Inflammatory macrophage treated with lipopolysaccharide for 4 hours (primary cell): ENCODE measurements around the gene SP7.
"Not testable (repeated sequence)": the region's sequence is repeated elsewhere in the genome, so short reads cannot be mapped to it uniquely, and the experiment has no call there.

Experiments
- DNase-seq: peaks from one replicate; pipeline ENCODE4 v3.0.0-alpha.2; 2020

SP7 gene

DNA sequence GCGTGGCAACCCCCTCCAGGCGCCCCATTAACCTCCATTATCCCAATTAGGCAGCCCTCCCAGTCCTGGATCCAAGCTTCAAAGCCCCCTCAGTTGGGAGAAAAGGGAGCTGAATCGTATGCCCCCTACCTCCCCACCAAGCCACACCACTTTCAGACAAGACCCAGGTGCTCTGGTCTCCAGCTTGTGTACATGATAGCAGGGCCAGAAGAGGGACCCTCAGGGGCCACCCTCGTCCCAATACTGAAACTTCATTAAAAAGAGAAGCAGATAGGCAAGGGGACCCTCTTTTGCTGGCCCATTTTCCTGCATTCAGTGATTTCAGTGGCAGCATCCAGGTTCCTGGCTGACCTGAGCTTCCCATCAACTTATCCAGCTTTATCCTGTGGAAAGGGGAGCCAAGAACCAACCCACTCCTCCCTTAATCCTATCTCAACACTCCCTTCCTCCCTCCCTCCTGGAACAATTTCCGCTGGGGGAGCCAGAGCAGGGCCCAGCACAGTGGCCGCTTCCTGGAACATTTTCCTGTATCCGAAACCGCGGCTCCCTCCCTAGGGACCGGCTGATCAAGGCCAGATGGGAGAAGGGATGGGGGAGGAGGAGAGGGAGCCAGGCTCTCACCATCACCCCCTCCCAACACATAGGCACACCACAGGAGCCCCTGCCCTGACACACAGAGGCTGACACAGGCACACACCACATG, 9.5 kb upstream of the SP7 start:
- no peak for DNase-seq

DNA sequence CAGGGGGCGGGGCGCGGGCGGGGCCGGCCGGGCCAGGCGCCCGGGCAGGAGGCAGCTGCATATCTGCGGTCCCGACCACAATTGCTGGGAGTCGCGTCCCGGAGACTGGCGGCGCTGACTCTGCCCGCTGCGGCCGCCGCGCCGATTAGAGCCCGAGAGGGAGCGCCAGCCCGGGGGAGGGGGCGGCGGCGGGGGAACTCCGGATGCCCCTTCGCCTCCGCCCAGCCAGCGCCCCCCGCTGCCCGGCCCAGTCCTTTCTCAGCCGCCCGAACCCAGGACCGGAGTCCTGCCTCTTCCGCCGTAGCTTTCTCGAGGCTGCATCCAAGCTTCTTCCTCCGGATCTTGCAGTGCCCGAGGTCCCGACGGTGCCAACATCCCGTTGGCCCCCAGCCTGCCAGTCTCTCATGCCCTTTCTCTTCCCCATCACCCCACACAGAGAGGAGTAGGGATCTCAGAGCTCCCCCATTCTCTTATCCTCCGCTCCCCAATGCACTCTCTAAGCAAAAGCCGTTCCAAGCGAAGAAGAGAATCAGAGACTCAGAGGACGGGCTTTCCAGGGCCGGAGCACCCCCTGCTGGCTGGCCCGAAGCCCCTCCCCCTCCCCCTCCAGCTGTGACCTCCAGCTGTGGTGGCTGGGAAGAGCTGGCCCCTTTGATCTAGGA, 8.8 kb upstream of the SP7 start:
- peak; percentile 66 for DNase-seq

DNA sequence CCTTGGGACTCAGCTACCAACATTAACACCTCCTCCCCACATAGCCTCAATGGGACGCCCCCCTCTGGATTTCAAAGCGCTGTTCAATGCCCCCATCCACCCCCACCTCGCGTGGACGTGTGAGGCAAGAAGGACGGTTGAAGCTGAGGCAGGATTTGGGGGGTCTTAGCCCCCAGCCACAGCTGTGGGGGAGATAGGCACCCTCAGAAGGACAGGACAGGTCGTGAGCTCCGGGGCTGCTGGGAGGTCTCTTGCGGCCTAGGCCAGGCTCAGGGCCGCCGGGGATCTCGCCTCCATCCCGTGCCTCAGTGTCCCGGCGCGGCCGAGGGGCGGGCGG, 8.3 kb upstream of the SP7 start:
- no peak for DNase-seq

DNA sequence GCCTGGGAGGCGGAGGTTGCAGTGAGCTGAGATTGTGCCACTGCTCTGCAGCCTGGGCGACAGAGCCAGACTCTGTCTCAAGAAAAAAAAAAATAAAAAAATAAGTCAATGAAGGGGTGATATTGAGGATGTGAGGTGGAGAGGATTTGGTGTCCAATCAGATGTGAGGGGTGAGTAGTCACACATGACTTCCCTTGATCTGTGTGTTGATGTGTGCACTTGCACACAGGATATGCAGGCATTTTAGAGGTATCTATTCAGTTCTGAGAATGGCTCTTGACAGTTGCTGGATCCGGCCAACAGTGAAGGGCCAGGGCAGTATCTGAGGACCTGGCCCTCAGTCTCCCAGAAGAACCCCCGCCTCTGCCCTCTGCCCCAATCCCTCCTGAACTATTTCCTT, 7.8 kb upstream of the SP7 start:
- no peak for DNase-seq

DNA sequence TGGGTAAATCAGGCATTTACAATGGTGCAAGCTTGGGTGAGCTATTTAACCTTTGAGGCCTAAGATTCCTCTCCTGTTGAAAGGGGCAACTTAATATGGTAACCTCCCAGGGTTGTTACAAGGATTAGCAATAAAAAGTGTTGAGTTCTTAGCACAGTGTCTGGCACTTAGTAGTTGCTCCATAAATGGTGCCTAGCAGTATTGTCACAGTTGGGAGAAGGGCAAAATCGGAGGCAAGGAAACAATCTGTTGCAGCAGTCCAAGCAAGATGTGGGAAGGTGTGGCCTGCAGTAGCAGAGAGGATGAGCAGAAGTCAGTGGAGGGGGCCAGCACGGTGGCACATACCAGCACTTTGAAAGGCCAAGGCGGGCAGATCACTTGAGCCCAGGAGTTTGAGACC, 7.3 kb upstream of the SP7 start:
- no peak for DNase-seq

DNA sequence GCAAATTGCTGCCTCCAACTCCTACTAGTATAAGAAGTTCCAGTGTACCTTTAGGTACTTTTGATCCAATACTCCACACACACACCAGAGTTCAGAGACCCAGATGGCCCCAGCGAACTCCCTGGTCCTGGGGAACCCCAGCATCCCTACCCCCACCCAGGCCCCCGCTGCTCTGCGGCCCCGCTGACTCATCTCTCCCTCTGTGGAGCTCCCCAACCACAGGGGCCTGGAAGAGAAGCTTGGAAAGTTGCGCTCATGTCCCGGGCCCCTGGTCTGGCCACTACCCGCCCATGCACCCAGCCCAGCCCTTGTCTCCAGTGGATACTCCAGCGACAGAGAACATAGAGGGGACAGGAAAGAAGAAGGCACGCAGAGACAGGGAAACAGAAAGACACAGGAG, 4.2 kb upstream of the SP7 start:
- DNase-seq = no peak

DNA sequence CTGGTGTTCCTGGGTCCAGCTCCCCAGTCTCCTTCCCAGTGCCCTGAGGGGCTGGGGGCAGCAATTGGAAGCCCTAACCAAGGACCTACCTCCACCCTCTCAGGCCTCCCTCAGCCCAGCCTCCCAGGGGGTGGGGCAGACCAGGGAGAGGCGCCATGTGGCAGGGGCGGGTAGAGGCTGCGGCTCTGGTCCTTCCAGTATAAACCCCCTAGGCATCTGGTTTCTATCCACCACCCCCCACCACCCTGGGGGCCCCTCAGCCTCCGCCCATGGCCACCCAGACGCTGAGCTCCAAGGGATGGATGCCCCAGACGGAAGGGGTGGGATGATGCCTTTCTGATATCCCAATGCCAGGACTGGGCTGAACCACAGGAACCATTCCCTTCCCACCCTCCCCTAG, 2.8 kb upstream of the SP7 start:
- DNase-seq = no peak

DNA sequence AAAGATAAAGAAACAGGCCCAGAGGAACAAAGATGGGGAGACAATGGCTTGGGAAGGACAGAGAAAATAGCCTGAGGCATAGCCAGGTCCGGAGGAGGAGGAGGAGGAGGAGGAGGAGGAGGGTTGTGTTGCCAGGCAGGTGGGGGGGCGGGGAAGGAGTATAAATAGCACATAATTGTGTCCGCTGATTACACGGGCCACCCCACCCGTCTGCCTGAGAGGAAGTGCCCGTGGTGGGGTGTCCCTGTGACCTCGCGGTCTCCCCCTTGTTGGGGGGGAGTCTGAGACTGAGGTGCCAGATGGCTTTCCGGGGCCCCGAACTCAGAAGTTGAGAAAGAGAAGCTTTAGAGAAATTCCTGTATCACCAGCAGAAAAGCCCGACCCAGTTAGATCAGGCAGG, 1.9 kb upstream of the SP7 start:
- no peak for DNase-seq

DNA sequence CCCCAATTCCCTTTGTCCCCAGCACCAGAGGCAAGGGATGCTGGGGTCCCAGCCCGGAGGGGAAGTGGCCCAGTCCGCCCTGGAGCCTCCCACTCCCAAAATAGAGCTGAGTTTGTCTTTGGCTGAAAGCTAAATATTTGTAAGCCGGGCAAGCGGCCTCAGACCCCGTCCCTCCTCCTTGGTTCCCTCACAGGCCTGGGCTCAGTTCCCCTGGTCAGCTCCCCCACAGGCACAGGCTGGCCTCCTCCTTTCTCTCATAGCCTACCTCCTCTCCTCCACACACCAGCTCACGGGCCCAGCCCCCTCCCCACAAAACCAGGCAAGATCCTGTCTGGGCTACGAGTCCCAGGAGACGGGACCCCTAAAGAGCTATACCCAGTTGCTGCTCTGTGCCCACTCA, 1.3 kb downstream of the SP7 start:
- DNase-seq = no peak

DNA sequence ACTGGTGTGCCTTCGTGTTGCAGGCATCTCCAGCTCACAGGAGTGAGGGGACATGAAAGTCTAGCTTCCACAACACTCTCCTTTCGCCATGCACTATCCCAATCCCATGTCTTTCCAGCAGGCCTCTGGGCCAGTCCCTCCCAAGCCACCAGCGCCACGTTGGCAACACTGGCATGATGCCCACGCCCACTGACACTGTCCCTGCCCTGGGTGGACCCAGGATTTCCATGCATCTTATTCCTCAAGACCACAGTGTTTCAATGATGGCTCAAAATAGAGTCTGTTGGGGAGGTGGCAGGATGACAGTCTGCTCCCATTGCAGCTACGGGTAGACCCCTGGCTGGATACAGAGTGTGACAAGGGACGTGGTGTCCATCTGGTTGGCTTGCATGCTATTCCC, 2.3 kb downstream of the SP7 start:
- no peak for DNase-seq

DNA sequence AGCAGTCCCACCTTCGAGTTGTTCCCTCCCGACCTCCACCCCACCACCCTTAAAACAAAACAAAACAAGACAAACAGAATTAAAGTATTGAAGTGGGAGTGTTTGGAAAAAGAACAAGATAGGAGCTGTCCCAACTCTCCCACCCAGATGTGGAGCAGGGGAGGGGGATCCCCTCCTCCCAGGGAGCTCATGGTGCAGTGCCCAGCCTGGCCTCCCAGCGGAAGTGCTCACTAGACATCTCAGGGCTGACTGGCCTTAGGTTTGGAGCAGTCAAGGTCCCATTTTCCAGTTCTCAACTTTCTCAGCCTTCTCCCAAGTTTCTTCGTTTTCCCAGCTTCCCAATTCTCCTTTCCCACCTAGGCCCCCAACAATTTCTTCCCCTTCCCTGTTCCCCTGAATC, 2.9 kb downstream of the SP7 start:
- DNase-seq = no peak

DNA sequence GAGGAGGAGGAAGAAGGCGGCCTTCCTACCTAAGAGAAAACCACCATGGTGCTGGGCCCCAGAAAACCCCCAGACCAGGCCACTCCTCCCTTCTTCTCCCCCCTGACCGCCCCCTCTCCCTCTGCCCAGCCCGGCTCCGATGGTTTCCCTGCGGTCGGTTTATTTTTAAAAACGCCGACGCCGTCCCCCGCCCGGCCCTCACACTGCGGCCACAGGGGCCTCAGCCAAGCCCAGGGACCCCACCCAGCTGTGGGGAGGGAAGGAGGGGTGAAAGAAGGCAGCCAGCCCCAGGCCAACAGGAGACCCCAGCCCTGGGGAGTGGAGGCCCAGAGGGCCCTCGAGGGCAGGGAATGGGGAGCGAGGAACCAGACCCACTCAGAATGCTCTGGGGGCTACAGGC, 3.4 kb downstream of the SP7 start:
- DNase-seq = no peak

DNA sequence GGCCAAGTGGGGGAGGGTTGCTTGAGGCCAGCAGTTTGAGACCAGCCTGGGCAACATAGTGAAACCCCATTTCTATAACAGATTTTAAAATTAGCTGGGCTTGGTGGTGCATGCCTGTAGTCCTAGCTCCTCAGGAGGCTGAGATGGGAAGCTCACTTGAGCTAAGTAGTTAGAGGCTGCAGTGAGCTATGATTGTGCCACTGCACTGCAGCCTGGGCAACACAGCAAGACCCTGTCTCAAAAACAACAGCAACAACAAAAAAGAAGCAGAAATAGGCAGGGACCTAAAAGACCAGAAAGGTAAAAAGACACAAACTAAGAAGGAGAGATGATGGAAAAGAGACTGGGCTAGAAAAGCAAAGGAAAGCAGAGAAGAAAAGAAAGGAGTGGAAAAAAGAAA, 3.8 kb downstream of the SP7 start:
- not testable (repeated sequence) for DNase-seq

DNA sequence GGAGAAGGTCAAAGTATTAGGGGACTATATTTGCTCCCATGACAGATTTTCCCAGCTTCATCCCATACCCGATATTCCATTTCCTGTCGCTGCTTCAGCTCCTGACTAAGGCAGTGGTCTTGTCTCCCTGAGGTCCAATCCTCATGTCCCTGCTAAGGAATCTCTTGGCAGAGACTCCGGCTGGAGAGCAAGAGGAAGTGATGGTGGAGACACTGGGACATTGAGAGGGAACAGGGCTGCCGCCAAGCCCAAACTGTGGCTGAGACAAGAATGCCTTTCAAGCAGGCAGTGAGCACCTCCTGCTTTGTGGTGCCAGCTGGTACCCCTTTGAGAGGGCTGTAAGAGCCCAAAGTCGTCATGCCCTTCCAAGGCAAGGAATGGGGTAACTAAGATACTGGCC, 5.5 kb downstream of the SP7 start:
- no peak for DNase-seq

DNA sequence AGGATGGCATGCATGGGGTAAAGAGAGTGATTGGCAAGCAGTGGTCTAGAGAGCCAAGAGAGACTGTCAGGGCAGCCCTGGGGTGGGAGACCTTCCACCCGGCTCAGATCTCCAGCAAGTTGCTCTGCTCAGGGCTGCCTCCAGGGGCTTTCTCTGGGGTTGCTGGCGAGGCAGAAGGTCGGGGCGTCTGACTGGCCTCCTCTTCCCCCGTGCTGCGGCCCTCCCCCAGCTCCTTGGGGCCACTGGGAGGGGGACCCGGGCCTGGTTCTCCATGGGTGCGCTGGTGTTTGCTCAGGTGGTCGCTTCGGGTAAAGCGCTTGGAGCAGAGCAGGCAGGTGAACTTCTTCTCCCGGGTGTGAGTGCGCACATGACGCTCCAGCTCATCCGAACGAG, 8.1 kb downstream of the SP7 start:
- DNase-seq = no peak

DNA sequence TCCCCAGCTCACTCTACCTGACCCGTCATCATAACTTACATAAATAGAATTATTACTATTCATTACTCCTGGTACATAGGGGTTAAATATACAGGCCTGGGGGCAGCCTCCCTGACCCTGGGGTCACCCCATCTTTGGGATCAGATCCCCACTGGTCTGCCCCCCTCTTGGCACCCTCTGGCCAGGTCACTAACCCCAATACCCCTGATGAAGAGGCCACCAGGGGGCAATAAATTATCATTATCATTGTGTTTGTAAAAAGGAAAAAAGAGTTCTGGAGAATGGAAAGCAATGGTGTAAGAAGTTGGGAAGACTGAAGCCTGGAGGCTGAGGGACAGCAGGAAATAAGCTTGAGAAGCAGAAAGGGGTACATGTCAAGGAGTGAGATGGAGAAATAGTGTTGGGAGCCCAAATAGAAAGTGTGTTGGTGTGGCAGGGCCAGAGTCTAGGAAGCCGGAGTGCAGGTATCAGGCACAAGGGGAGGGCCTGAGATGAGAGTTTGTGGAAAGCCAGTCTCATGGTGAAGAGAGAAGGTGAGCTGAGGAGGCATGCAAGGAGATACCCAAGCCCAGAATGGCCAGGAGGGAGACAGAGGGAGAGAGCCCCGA, 8.6 kb downstream of the SP7 start:
- peak; percentile 45 for DNase-seq

DNA sequence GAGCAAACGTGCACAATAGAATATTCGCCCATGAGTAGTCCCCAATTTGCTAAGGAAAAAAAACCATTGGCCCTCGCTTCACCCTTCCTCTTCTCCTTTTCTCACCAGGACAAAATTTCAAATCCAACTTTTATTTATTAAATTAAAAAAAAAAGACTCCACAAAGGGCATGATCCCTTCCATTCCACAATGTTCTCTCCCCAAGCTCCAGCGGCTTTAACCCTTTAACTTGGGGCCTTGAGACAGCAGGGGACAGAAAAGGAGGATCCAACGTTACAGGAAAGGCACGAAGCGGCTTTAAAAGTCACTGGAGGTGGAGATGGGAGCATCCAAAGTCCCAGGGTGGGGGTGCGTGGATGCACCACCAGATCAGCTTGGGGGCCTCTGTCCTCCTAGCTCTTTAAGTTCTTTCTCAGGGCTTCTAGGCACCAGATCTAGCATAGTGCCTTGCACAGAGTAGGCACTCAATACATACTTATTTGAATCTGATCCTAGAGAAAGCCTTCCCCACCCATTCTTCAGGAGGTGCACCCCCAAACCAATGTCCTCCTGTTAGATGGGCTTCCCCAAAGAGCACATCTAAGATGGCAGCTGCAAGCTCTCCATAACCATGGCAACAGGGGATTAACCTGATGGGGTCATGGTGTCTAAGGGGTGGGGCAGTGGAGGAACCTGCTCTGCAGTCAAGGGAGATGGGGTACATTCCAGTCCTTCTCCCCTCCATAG, 9.5 kb downstream of the SP7 start:
- DNase-seq = no peak

DNA sequence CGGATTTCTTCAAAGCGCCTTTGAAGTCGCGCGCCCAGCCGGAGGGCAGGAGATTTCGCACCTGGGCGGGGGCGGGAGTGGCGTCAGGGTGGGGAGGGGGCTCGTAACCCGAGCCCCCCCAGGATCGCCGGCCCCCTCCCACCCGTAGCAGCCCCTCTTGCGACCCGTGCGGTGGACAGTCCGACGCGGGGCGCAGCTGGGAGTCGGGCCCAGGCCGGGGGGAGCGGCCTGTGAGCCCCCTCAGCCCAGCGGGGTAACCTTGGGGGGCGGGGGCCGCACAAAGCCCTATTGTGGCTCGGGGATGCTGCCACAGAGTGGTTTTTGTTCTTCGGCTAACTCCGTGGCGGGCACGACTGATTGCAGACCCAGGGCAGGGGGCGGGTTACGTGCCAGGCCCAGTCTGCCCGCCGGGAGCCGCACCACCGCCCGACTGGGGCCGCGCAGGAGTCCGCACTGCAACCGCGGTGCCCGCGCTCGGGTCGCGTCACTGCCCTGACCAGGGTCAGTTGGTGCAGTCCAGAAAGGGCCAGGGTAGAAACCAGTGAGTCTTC, 10.6 kb downstream of the SP7 start:
- peak; percentile 12 for DNase-seq

DNA sequence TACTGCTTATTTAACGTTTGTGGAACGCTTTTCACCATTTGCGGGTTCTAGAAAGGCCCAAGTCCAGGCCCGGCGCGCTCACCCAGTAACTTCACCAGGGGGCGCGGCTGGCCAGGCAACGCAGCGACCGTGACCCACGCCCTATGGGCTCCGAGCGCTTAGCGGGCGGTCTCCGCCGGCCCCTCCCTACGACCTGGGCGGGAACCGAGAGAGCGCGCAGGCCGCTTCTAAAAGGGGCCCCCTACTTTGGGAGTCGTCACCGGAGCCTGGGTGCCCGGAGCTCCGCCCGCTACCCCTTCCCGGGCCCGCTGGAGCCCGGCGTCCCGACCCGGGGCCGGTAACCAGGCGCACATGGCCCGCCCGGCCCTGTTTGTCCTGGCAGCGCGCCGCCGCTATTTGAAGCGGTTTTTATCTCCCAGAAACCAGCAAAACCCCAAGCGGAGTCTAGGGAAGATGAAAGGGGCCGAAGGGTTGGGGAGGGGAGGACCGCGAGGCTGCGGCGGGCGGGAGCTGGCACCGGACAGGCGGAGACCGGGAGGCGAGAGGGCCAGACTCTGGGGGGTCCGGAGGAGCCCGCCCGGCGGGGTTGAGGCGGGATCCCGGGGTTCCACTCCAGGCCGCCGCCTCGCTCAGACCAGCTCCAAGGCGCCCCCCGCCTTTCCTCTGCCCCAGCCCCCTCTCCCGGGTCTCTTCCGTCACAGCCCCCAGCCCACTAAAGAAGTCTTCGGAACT, 11.2 kb downstream of the SP7 start:
- peak; percentile 83 for DNase-seq

DNA sequence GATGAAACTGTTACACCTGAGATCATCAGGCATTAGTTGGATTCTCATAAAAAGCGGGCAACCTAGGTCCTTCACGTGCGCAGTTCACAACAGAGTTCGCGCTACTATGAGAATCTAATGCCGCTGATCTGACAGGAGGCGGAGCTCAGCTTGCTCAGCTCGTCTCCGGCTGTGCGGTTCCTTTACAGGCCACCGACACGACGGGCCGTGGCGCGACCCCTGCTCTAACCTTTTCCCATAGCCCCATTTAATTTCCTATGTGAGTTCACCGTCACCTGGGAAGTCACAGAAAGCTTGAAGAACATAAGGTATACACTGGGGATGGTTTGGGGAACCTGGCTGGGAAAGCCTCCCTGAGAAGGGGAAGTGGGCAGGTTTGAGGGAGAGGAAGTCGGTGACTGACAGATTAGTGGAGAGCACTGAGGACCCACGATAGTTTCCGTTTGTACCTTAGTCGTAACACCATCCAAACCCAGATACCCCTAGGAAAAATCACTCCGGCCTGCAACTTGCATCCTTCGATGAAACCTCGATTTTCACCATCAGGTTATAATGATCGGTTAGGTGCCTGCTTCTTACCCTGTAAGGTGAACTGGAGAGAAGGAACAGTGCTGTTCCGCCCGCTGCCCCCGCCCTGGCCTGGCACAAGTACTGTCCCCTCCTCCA, 11.9 kb downstream of the SP7 start:
- DNase-seq = peak; percentile 59

DNA sequence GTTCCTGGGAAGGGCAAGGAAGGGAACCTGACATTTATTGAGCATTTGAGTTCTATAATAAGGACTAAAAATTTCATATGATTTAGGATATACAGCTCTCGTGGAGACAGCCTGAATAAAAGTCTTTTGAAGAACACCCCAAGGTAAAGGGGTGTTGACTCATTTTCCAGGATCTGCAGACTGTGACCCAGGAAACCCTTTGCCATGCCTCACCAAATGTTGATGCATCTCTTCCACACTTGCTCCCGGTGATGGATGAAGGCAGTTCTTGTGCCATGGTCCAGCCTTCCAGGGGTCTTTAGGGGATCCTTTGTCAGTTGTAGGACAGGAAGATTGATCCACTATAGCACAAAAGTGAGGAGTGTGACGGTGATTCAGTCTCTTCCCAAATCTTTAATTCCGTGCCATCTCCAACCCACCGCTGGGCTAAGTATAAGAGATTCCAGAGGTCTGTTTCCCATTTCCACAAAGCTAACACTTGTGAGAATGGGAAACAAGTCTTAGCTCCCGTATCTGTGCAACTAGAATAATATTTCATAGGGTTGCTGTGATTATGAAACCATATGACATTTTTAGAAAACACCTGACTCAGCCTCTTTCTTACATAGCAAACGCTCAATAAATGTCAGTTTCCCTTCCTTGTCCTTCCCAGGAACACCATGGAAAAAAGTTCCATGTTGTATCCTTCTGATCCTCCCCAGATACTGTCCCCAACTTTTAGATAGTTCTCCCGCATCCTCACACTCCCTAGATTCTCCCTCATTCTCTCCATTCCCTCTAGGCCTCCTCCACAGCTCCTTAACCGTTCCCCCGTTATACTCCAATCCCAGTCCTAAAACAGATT, 15.6 kb downstream of the SP7 start:
- DNase-seq = no peak

DNA sequence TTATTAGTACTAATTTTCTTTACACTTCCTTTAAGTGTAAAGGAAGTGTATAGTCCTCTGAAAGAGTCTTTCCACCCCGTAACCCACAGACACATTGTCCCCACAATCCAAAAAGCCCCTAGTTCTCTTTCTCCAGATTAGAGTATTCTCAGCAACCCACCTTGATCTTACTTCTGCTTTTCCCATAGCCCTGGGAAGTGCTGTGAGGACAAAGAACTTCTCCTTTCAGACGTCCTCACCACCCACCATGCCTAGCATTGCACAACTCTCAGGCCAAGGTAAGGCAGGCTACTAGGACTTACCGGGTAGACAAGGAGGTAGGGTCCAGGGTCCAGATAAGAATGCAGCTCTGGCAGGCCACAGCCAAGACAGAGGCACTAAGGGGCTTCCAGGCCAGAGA, 22.2 kb downstream of the SP7 start:
- peak; percentile 34 for DNase-seq
